H9 (cell line): Measurements from ENCODE around the gene CREB1. TPM values are rescaled to one million over a fixed set of nuclear protein-coding genes. Genes with fewer than 3 reads are reported as not detected.

Experiments used
- DNase-seq: peaks from one replicate; pipeline ENCODE4 v3.0.0-alpha.2; 2017
- H2AFZ ChIP-seq: one replicate; pipeline ENCODE4 v1.6.1; 2013; ENCODE audit warnings: mild to moderate bottlenecking, low read length, control low read depth, moderate library complexity
- H2AK5ac ChIP-seq: 2 replicates; pipeline ENCODE4 v1.6.1; 2013; ENCODE audit warnings: low read length, control low read depth, mixed read lengths; ENCODE audit not compliant: insufficient read length
- H2BK120ac ChIP-seq: one replicate; pipeline ENCODE4 v1.6.1; 2013; ENCODE audit warnings: low read depth, mild to moderate bottlenecking, low read length, control low read depth, inconsistent platforms; ENCODE audit not compliant: poor library complexity, severe bottlenecking
- H2BK12ac ChIP-seq: 2 replicates; pipeline ENCODE4 v1.6.1; 2013; ENCODE audit warnings: low read length, control low read depth, mixed read lengths, low read depth; ENCODE audit not compliant: insufficient read length
- H2BK15ac ChIP-seq: 2 replicates; pipeline ENCODE4 v1.6.1; 2013; ENCODE audit warnings: low read depth, low read length, control low read depth
- H2BK20ac ChIP-seq: one replicate; pipeline ENCODE4 v1.6.1; 2013; ENCODE audit warnings: low read depth, mild to moderate bottlenecking, low read length, control low read depth, inconsistent platforms; ENCODE audit not compliant: poor library complexity, severe bottlenecking
- H2BK5ac ChIP-seq: 2 replicates; pipeline ENCODE4 v1.6.1; 2013; ENCODE audit warnings: low read length, control low read depth, mixed read lengths; ENCODE audit not compliant: insufficient read length
- H3K14ac ChIP-seq: 2 replicates; pipeline ENCODE4 v1.6.1; 2013; ENCODE audit warnings: low read length, control low read depth; ENCODE audit not compliant: insufficient read depth
- H3K18ac ChIP-seq: 2 replicates; pipeline ENCODE4 v1.6.1; 2013; ENCODE audit warnings: low read depth, mild to moderate bottlenecking, mixed read lengths, low read length, control low read depth; ENCODE audit not compliant: insufficient read length
- H3K23ac ChIP-seq: 2 replicates; pipeline ENCODE4 v1.6.1; 2013; ENCODE audit warnings: low read length, control low read depth, mixed read lengths, low read depth; ENCODE audit not compliant: insufficient read length
- H3K23me2 ChIP-seq: 2 replicates; pipeline ENCODE4 v1.6.1; 2013; ENCODE audit warnings: low read depth, mild to moderate bottlenecking, mixed read lengths, low read length, control low read depth; ENCODE audit not compliant: insufficient read length, poor library complexity, severe bottlenecking
- H3K27ac ChIP-seq: 2 replicates; pipeline ENCODE4 v1.5.1; 2013; ENCODE audit warnings: low read length, control low read depth, mixed read lengths, low read depth; ENCODE audit not compliant: insufficient read length
- H3K27me3 ChIP-seq: 2 replicates; pipeline ENCODE4 v1.6.1; 2013; ENCODE audit warnings: low read length, control low read depth, inconsistent platforms; ENCODE audit not compliant: insufficient read depth
- H3K4ac ChIP-seq: 2 replicates; pipeline ENCODE4 v1.6.1; 2013; ENCODE audit warnings: low read depth, mild to moderate bottlenecking, control low read depth, inconsistent platforms, low read length, moderate library complexity
- H3K4me1 ChIP-seq: 2 replicates; pipeline ENCODE4 v1.6.1; 2013; ENCODE audit warnings: low read length, control low read depth, inconsistent platforms; ENCODE audit not compliant: insufficient read depth
- H3K4me2 ChIP-seq: 2 replicates; pipeline ENCODE4 v1.6.1; 2013; ENCODE audit warnings: low read length, control low read depth, mixed read lengths; ENCODE audit not compliant: insufficient read length, insufficient read depth
- H3K56ac ChIP-seq: 2 replicates; pipeline ENCODE4 v1.6.1; 2013; ENCODE audit warnings: low read depth, mild to moderate bottlenecking, mixed read lengths, low read length, control low read depth; ENCODE audit not compliant: insufficient read length
- H3K79me1 ChIP-seq: 2 replicates; pipeline ENCODE4 v1.6.1; 2013; ENCODE audit warnings: low read depth, mild to moderate bottlenecking, moderate library complexity, low read length, control low read depth, inconsistent platforms; ENCODE audit not compliant: insufficient read depth, poor library complexity, severe bottlenecking
- H3K79me2 ChIP-seq: 2 replicates; pipeline ENCODE4 v1.6.1; 2013; ENCODE audit warnings: low read length, control low read depth, inconsistent platforms; ENCODE audit not compliant: insufficient read depth
- H3K9ac ChIP-seq: 2 replicates; pipeline ENCODE4 v1.6.1; 2013; ENCODE audit warnings: low read length, control low read depth, mixed read lengths; ENCODE audit not compliant: insufficient read length; ENCODE audit errors: extremely low read depth
- H3K9me3 ChIP-seq: one replicate; pipeline ENCODE4 v1.6.1; 2013; ENCODE audit warnings: low read depth, low read length, inconsistent platforms; ENCODE audit not compliant: control insufficient read depth
- H3T11ph ChIP-seq: one replicate; pipeline ENCODE4 v1.6.1; 2013; ENCODE audit warnings: mild to moderate bottlenecking, low read length, control low read depth, inconsistent platforms
- H4K20me1 ChIP-seq: one replicate; pipeline ENCODE4 v1.6.1; 2013; ENCODE audit not compliant: control insufficient read depth, insufficient read length, insufficient read depth
- H4K5ac ChIP-seq: 2 replicates; pipeline ENCODE4 v1.6.1; 2013; ENCODE audit warnings: low read depth, mild to moderate bottlenecking, mixed read lengths, low read length, control low read depth; ENCODE audit not compliant: insufficient read length
- H4K8ac ChIP-seq: replicated peaks from 2 replicates; pipeline ENCODE4 v1.6.1; 2013; ENCODE audit warnings: low read length, control low read depth, mixed read lengths, low read depth; ENCODE audit not compliant: insufficient read length
- H4K91ac ChIP-seq: 2 replicates; pipeline ENCODE4 v1.6.1; 2013; ENCODE audit warnings: low read depth, mild to moderate bottlenecking, moderate library complexity, mixed read lengths, low read length, control low read depth; ENCODE audit not compliant: insufficient read length
- H3K27ac Mint-ChIP-seq, 3 experiments: 2 replicates in 2 of 3; 3 replicates in 1 of 3; pipeline ENCODE4 v1.8.0; 2020 to 2021; ENCODE audit warnings: mixed read lengths in 3 of 3, mild to moderate bottlenecking in 1 of 3, moderate library complexity in 1 of 3
- H3K27me3 Mint-ChIP-seq: 2 replicates; pipeline ENCODE4 v1.8.0; 2021; ENCODE audit warnings: low read depth, mild to moderate bottlenecking, moderate library complexity, mixed read lengths
- H3K36me3 Mint-ChIP-seq, 3 experiments: 2 replicates in 2 of 3; 3 replicates in 1 of 3; pipeline ENCODE4 v1.8.0; 2020 to 2021; ENCODE audit warnings: low read depth in 3 of 3, mixed read lengths in 3 of 3; ENCODE audit not compliant: insufficient read depth in 1 of 3
- H3K4me1 Mint-ChIP-seq, 2 experiments: 2 replicates each; pipeline ENCODE4 v1.8.0; 2020; ENCODE audit warnings: mixed read lengths in 2 of 2
- H3K4me3 Mint-ChIP-seq, 2 experiments: 2 replicates in 1 of 2; 3 replicates in 1 of 2; pipeline ENCODE4 v1.8.0; 2020 to 2021; ENCODE audit warnings: mild to moderate bottlenecking in 2 of 2, mixed read lengths in 2 of 2, moderate library complexity in 1 of 2
- H3K9me3 Mint-ChIP-seq, 2 experiments: 2 replicates in 1 of 2; 3 replicates in 1 of 2; pipeline ENCODE4 v1.8.0; 2020; ENCODE audit warnings: mild to moderate bottlenecking in 2 of 2, mixed read lengths in 2 of 2, moderate library complexity in 1 of 2
- total RNA-seq: library from RNA; stranded (reverse); gene quantifications from 2 replicates; pipeline ENCODE4 v1.2.1, GENCODE V29; 2021
- TF ChIP-seq, protein P1 (sequence below): fragments of 200-600 bp; sonication (generic); conservative IDR thresholded peaks from 3 replicates; pipeline ENCODE4 v1.8.0; 2021; ENCODE audit warnings: antibody characterized with exemption, mild to moderate bottlenecking

CREB1 gene
- total RNA-seq, 1 experiment from 2014 or later = 103 TPM

DNA sequence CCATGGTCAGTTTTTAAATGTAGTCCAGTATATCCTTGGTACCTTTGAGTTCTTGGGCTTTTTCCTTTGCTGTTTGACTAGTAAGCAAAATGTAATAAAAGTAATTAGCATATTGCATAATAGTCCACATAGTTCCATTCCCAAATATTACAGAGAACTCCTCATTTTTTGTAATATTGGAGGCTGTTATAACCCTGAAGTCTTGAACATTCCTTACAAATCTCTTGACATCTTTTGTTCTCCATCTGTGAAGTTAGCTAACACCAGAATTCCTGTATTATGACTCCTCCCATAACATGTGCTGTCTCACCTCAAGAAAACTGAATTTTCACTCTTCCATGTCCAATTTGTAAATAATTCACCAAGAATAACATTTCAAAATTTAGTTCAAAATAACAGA lies 17.1 kb downstream of the CREB1 start:
- H4K8ac ChIP-seq = no peak overlapping the region
- H2BK20ac ChIP-seq = no peak overlapping the region
- no peak overlapping the region for H3K4ac ChIP-seq
- no peak overlapping the region for H2BK120ac ChIP-seq
- H2AK5ac ChIP-seq = no peak overlapping the region
- Mint-ChIP-seq H3K4me3 (no peak overlapping the region), H3K27me3 (no peaks in the 10 kb centered on the region), H3K9me3 (no peaks in the 10 kb centered on the region), H3K36me3 (peaks cover 6 to 24% (median 15%) of the 10 kb centered on the region in 3 experiments; a peak in 4 of 7 replicates), H3K4me1 (peaks cover 12 to 17% of the 10 kb centered on the region in 2 experiments), H3K27ac (no peak overlapping the region)
- no peak overlapping the region for H3K18ac ChIP-seq
- H3K79me2 ChIP-seq = peaks cover 32% of the 10 kb centered on the region; the same call in 1 of the 2 replicates
- H3K27me3 ChIP-seq = no peaks in the 10 kb centered on the region
- no peaks in the 10 kb centered on the region for H4K20me1 ChIP-seq
- no peak overlapping the region for H4K91ac ChIP-seq
- no peak overlapping the region for H3K14ac ChIP-seq
- H2BK15ac ChIP-seq = no peak overlapping the region
- H2AFZ ChIP-seq = no peak overlapping the region
- no peak overlapping the region for H2BK5ac ChIP-seq
- no peak overlapping the region for H3T11ph ChIP-seq
- H3K4me1 ChIP-seq = no peaks in the 10 kb centered on the region
- H3K27ac ChIP-seq = no peak overlapping the region
- no peak overlapping the region for H4K5ac ChIP-seq
- H3K9ac ChIP-seq = no peak overlapping the region
- DNase-seq = no peak
- H3K23ac ChIP-seq = no peak overlapping the region
- H3K4me2 ChIP-seq = no peak overlapping the region
- H3K23me2 ChIP-seq = no peaks in the 10 kb centered on the region
- H3K9me3 ChIP-seq = no peaks in the 10 kb centered on the region
- TF ChIP-seq, protein P1, sequence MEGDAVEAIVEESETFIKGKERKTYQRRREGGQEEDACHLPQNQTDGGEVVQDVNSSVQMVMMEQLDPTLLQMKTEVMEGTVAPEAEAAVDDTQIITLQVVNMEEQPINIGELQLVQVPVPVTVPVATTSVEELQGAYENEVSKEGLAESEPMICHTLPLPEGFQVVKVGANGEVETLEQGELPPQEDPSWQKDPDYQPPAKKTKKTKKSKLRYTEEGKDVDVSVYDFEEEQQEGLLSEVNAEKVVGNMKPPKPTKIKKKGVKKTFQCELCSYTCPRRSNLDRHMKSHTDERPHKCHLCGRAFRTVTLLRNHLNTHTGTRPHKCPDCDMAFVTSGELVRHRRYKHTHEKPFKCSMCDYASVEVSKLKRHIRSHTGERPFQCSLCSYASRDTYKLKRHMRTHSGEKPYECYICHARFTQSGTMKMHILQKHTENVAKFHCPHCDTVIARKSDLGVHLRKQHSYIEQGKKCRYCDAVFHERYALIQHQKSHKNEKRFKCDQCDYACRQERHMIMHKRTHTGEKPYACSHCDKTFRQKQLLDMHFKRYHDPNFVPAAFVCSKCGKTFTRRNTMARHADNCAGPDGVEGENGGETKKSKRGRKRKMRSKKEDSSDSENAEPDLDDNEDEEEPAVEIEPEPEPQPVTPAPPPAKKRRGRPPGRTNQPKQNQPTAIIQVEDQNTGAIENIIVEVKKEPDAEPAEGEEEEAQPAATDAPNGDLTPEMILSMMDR = no peak
- H3K79me1 ChIP-seq = peaks cover 4% of the 10 kb centered on the region
- H3K56ac ChIP-seq = no peak overlapping the region
- no peak overlapping the region for H2BK12ac ChIP-seq
